DMS53 treated with DMSO at 0.1 percent for 48 hours (cell line): ENCODE data around the gene ZNF148.
A peak's percentile ranks its signal among the peaks of the same experiment; 100 is the strongest.

Experiments used
- DNase-seq: peaks from one replicate; lab custom pipeline; 2025; ENCODE audit not compliant: unreplicated experiment; lab: John Stamatoyannopoulos, UW

ZNF148 gene

DNA sequence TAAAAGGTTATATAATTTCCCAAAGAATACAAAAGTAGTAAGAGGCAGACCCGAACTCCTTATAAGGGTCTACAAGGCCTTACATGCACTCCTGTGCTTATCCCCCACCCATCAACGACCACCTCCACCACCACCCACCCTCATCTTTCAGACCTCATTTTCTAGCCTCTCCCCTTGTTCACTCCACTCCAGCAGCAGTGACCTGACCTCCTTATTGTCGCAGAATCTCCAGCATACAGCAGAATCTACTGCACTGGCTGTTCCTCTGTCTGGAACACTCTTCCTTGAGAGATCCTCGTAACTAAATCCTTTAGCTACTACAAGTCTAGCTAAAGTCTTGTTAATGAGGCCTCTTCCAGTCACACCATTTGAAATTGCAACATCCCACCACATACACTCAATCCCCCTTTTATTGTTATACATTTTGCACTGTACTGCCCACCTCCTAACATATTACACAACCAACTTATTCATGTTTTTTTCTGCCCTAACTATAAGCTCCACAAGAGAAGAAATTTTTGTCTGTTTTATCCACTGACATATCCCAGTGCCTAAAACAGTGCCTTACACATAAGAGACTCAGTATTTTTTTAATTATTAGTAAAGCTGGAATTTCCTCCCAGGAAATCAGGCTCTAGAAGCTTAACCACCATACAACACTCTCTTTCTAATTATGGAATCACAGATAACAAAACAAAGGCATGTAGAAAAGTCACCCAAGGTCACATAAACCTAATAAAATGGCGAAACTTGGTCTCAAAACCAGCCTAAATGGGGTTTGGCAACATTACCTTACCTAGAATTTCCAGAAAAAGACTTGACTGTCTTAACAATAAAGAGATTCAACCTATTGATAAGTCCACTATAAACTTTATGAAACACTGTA, 40.2 kb downstream of the ZNF148 start:
- DNase-seq, result no peak

DNA sequence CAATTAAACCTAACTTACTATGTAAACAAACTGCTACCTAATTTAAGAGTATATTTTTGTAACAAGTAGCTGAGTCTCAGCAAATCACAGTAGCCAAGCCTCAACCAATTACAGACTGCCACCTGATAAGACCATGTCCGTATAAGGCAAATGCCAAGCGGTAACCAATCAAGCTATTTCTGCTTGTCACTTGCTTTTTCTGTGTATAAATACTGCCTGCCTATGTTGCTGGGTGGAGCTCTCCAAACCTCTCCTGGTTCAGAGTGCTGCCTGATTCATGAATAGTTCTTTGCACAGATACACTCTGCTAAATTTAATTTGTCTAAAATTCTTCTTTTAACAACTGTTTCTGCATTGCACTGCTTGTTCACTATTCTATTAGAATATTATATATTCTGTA, 42.6 kb downstream of the ZNF148 start:
- DNase-seq, result no peak

DNA sequence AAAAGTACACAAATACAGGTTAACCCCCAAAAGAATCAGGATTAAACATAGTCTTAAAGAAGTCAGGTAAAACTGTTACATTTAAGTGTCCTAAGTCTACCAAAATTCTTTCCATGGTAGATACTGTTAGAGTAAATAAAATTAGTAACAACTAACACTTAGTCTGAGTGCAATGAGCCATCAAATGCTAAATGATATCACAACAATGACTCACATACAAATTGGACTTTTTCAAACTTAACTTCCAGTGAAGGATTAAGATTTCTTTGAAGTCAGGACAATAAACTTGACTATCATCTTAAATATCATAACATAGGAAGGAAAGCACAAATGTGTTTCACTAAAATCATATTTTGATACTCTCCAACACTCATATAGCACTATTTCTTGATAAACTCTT, 43.9 kb downstream of the ZNF148 start:
- no peak for DNase-seq

DNA sequence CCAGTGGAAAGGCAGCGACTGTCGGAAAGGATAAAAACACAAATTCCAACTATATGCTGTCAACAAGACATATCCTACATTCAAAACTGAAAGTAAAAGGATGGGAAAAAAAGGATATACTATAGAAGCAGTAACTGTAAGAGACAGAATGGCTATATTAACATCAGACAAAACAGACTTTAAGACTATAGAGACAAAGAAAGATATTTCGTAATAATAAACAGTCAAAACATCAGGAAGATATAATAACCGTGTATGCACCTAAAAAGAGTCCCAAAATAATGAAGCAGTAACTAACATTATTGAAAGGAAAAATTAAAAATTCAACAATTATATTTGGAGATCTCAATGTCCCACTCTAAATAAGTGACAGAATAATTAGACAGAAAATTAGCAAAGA, 48.2 kb downstream of the ZNF148 start:
- DNase-seq, result no peak

- no peak for DNase-seq
Measured at GRCh38 chr3:125325746-125326145, 49.4 kb downstream of the ZNF148 start.

DNA sequence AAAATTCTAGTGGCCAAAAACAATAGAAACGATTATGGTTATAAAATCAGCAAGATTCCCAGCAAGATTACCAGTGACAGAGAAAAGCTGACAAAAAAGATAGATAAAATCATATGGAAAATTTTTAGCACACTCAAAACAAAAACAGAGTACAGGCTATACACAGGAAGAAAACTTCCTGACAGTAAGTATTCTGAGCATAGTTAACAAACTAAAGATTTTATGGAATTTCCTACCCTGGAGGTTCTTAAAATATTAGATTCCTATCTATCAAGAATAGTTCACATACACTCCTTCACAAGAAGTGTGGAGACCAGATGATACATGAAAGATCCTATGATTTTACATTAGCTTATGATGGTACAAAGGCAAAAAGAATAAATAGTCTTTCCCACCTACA, 50.8 kb downstream of the ZNF148 start:
- no peak for DNase-seq

GRCh38 chr3:125322917-125323316, 52.2 kb downstream of the ZNF148 start:
- no peak for DNase-seq

DNA sequence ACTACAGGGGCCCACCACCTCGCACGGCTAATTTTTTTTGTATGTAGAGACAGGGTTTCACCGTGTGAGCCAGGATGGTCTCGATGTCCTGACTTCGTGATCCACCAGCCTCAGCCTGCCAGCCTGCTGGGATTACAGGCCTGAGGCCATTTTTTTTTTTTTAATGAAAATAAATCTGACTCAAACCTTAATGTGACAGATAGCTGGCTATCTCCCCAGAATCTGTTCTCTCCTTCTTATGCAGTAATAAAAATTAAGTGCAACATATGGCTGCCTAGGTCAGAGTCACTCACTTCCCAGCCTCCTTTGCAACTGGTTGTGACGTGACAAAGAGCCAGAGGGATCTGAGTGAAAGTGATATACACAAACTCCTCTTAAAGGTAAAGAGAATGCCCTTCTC, 53.0 kb downstream of the ZNF148 start:
- DNase-seq, result no peak

DNA sequence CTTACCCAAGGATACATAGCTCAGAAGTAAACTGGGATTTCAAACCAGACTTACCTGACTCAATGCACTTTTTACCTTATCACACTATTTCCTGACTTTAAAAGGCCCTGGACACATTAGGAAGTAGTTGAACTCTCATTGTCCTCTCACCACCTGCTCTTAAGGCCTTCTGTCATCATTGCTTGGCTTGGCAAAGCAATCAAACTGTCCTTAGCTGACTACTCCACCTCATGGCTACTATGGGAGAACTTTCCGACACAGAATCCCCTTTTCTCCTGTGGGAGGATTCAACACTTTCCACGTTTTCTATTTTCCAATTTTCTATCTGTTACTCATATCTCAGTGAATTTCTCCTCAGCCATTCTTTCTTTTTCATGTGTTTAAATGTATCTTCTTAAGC, 55.4 kb downstream of the ZNF148 start:
- DNase-seq, result no peak

DNA sequence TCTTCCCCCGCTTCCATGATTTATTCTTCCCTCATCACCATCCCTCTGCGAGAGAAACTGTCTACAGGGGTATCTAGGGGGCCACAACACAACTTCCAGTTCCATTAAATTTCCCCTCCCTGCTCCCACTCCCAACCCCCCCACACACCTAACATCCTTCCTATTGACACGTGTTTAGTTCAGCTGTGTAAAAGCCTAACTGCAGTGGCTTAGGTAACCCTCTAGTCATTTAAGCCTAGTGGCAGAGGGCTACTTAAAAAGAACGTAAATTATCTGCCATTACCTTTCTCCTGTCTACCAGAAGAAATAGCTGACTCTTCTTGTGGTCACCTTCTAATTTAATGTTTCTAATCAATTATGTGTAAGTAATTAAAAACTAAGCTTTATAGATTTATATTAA, 56.3 kb downstream of the ZNF148 start:
- no peak for DNase-seq

GRCh38 chr3:125318167-125318865, 56.8 kb downstream of the ZNF148 start:
- no peak for DNase-seq

GRCh38 chr3:125317761-125318160, 57.4 kb downstream of the ZNF148 start:
- DNase-seq, result no peak

GRCh38 chr3:125316949-125317348, 58.2 kb downstream of the ZNF148 start:
- no peak for DNase-seq

GRCh38 chr3:125316246-125316645, 58.9 kb downstream of the ZNF148 start:
- DNase-seq, result no peak

DNA sequence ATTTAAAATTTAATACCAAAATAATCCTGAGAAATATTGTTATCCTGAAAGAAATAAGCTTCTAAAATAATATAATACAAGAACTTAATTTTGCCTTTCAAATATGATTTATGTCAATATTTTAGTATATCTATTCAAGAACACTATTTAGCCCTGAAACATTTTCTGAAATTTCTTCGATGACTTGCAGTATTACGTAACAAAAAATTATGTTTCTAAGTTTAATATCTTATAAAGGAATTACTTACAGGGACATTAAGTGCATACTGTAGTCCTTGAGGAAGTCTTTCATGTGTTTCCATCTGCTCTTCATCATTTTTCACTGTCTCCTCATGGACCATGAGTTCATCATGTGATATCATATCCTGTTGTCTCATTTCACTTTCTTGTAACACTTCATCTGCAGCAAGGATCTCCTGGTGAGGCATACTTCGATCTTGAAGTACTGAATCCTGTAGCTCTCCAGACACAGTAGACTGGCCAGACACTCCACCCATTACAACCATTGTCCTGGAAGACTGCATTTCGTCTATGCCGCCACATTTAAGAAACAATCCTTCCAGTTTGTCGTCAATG, 62.0 kb downstream of the ZNF148 start:
- DNase-seq, result no peak

GRCh38 chr3:125310623-125311081, 64.5 kb downstream of the ZNF148 start:
- peak; percentile 4 for DNase-seq

GRCh38 chr3:125309476-125309875, 65.6 kb downstream of the ZNF148 start:
- no peak for DNase-seq

DNA sequence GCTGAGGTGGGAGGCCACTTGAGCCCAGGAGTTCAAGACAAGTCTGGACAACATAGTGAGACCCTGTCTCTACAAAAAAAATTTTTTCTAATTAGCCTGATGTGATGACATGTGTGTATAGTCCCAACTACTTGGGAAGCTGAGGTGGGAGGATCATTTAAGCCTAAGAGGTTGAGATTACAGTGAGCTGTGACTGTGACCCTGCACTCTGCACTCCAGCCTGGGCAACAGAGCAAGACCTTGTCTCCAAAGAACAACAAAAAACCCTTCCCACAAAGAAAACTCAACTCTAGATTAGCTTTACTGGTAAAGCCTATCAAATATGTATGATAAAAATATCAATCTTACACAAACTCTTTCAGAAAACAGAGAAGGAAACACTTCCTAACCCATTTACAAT, 68.5 kb downstream of the ZNF148 start:
- no peak for DNase-seq

DNA sequence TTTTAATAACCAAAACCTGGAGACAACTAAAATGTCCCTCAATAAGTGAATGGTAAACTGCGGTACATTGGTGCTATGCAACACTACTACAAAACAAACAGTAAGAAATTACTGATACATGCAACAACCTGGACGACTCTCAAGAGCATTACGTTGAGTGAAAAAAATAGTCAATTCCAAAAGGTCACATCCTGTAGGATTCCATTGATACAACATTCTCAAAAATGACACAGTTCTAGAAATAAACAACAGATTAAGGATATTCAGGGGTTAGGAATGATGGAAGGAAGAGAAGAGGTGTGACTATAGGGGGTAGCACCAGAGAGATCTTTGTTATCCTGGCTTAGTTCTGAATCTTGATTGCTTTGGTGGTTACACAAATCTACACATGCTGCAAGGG, 72.2 kb downstream of the ZNF148 start:
- no peak for DNase-seq

GRCh38 chr3:125300416-125300815, 74.7 kb downstream of the ZNF148 start:
- no peak for DNase-seq

- DNase-seq, result no peak
Measured at GRCh38 chr3:125294411-125294810, 80.7 kb downstream of the ZNF148 start.

DNA sequence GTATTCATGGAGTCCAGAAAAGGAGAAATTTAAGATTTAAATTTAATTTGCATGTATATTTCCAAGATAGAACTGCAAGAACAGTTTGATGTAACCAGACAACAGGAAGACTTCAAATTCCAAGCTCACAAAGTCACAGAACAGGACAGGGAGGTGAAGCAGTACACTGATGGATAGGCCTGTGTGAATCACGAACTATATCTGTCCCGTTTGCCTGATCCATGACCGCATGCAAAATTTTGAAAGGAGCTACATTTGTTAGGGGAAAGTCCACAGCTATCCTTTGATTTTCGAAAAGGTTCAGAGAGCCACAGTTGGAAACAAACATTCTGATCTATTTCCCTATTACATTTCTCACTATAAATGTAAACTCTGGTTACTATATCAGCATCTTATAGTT, 83.1 kb downstream of the ZNF148 start:
- no peak for DNase-seq
